GM10266 (cell line): Measurements from ENCODE around the gene BEAN1.

Experiments used
- DNase-seq: peaks from one replicate; pipeline ENCODE4 v3.0.0; 2012; ENCODE audit errors: extremely low spot score
- CTCF ChIP-seq: IDR thresholded peaks from 2 replicates; pipeline ENCODE4 v1.5.1; 2012; ENCODE audit warnings: mild to moderate bottlenecking, low read depth; ENCODE audit not compliant: control insufficient read depth, insufficient read depth; ENCODE audit errors: missing control alignments

The BEAN1 gene

GRCh38 chr16:66507731-66508239 lies 80.7 kb downstream of the BEAN1 start:
- DNase-seq: no peak
- no peak for TF ChIP-seq CTCF

- DNase-seq: no peak
- TF ChIP-seq CTCF: no peak
These were observed 81.3 kb downstream of the BEAN1 start for GRCh38 chr16:66508248-66508913.

GRCh38 chr16:66508914-66509496 lies 81.9 kb downstream of the BEAN1 start:
- DNase-seq: no peak
- TF ChIP-seq CTCF: no peak

GRCh38 chr16:66509576-66509975 lies 82.5 kb downstream of the BEAN1 start:
- TF ChIP-seq CTCF: no peak
- no peak for DNase-seq

GRCh38 chr16:66510298-66510697 lies 83.2 kb downstream of the BEAN1 start:
- DNase-seq: no peak
- no peak for TF ChIP-seq CTCF

GRCh38 chr16:66510711-66511601 lies 83.9 kb downstream of the BEAN1 start:
- DNase-seq: no peak
- no peak for TF ChIP-seq CTCF

- no peak for DNase-seq
- TF ChIP-seq CTCF: peak; percentile 22
These were observed 84.6 kb downstream of the BEAN1 start for GRCh38 chr16:66511602-66512271.
